ENCODE data around the gene EXOSC7.

GRCh38 chr3:44954962-44955361 lies 21.1 kb upstream of the EXOSC7 start:
- TF ChIP-seq CTCF (conservative IDR thresholded peaks at IDR 0.05; ENCODE audit: low read depth, low read length), result no peak
- TF ChIP-seq POLR2A (IDR thresholded peaks at IDR 0.05; ENCODE audit: low read depth, low read length), result no peak
- no peak for TF ChIP-seq MAZ (IDR thresholded peaks at IDR 0.05; ENCODE audit: borderline replicate concordance, low read depth, low read length)
- no peak for TF ChIP-seq RFX5 (IDR thresholded peaks at IDR 0.05; ENCODE audit: low read depth, low read length)
- no peak for TF ChIP-seq RCOR1 (IDR thresholded peaks at IDR 0.05; ENCODE audit: insufficient replicate concordance, low read length)
- TF ChIP-seq RAD21 (IDR thresholded peaks at IDR 0.05; ENCODE audit: low read length), result no peak
- TF ChIP-seq FOS (IDR thresholded peaks at IDR 0.05; ENCODE audit: low read depth, low read length), result peak; percentile 35; the same call in 1 of the 2 replicates
- no peak for TF ChIP-seq USF2 (IDR thresholded peaks at IDR 0.05; ENCODE audit: low read depth, low read length)

All from IMR-90 (cell line).